Kidney tubule cell (primary cell): ENCODE results near the gene HOXD12.
A peak's percentile ranks its signal among the peaks of the same experiment; 100 is the strongest.

Source experiments
- DNase-seq: peaks from one replicate; pipeline ENCODE4 v3.0.0-alpha.2; 2018; ENCODE audit warnings: low spot score

Gene HOXD12

DNA sequence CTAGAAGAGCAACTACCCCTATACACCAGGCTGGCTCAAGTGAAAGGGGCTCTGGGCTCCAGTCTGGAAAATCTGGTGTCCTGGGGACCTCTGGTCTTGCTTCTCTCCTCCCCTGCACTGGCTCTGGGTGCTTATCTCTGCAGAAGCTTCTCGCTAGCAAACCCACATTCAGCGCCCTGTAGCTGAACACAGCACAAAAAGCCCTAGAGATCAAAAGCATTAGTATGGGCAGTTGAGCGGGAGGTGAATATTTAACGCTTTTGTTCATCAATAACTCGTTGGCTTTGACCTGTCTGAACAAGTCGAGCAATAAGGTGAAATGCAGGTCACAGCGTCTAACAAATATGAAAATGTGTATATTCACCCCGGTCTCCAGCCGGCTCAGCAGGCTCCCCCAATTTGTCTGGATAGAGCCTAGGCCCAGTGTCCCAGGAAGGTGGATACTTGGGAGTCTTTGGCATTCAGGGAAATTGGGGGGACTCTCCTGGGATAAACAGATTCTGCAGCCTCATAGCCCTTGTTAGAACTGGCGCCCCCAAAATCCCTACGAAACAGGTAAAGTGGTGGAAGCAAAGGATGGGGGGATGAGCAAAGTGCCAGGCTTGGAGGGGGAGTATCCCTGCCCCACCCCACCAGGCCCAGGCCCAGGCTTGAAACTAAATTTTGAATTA is 49.3 kb downstream of the HOXD12 start:
- DNase-seq = peak; percentile 65

DNA sequence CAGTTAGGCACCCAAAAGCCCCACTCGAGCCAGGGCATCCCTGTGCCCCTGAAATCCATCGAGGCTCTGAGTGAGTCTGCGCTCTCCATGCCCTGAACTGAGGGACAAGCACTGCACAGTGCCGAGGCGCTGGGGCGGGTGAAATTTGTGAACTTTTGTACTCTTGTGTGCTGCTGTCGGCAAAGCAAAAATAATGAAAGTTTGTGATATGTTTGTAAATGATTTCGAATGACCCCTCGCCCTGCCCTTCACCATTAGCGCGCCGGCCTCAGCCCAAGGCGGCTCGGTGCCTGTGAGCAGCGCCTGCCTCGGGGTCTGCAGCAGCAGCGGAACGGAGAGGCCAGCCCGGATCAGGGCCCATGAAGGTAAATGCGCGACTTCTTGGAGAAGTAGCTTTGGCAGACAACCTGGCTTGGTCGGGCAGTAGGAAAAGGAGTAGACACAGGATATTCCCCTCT is 49.9 kb downstream of the HOXD12 start:
- DNase-seq = peak; percentile 28

DNA sequence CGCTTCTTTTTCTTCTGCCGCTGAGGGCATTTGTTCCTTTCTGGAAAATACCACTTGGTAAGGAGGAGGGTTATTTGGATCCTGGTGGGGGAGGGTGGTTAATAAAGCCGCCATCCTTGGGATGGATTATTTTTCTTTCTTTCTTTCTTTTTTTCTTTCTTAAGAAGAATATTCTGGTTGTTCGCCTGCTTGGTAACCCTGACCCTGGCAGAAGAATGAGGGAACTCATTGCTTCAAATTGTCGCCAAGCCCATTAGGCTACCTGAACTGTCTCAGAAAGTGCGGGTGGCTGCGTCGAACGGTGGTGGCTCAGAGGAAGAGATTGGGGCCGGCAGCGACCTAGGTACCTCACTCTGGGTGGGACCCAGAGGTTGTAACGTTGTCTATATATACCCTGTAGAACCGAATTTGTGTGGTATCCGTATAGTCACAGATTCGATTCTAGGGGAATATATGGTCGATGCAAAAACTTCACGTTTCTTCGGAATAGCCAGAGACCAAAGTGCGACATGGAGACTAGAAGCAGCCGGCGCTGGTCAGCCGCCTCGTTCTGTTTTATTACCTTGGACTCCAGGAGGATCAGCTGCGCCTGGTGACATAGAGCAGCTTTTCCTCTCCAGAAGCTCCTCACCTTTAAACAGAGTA is 50.5 kb downstream of the HOXD12 start:
- peak; percentile 31 for DNase-seq

DNA sequence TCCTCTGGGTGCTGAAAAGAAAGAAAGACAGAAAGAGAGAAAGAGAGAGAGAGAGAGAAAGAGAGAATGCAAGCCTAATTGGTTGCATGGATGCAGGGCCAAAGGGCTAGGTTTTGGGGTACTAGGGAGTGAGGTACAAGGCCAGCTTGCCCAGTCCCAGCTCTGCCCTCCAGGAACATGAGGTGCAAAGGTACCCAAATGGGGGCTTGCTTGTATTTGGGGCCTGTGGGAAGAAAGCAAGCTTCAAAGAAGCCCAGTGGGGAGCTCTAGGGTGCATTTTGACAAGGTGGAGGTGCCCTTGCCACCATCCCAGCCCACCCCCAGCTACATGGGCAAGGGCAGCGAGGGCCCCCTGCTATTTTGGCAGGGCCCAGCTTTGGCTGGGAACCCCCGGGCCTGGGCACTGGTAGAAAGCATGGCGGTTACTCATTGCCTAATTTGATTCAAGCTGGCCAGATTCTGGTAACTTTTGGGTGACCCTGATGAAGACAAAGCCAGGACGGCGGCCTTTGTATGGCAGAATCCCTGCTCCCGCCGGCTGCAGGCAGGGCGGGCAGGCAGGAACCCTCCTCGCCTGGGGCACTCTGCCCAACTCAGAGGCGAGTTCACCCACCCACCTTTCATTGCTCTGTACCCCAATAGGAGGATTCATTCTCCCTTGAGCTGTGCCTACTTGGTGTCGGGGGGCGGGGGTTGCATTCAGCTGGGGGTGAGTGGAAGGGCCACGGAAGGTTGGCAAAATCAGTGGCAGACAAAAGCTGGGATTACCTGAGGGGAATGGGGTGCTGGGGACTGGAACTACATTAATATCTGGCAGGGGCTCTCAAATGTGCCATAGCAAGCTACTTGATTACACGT is 51.2 kb downstream of the HOXD12 start:
- DNase-seq = no peak

DNA sequence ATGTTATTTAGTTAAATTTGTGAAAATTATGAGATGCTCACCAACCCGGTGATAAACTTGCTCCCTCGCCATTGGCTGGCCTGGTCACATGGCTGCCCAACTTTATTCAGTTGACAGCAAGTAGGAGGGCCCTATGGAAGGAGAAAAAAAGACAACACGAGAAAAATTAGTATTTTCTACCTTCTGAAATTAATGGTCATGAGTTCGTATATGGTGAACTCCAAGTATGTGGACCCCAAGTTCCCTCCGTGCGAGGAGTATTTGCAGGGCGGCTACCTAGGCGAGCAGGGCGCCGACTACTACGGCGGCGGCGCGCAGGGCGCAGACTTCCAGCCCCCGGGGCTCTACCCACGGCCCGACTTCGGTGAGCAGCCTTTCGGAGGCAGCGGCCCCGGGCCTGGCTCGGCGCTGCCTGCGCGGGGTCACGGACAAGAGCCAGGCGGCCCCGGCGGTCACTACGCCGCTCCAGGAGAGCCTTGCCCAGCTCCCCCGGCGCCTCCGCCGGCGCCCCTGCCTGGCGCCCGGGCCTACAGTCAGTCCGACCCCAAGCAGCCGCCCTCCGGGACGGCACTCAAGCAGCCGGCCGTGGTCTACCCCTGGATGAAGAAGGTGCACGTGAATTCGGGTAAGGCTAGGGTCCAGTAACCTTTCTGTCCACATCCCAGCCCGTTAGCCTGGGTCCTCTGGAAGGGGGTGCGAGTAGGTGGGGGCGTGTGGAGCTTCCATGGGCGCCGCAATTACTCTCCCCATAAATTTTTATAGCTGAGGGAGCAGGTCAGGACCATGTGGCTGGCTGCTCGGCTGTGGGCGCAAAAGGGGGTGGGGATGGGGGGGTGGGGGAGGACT is 52.1 kb downstream of the HOXD12 start, which contains the start of gene HOXD4:
TSS of gene HOXD4 (plus strand) at position 109 of the 846 bp plus-strand sequence. CDS start at position 193, 84 bp downstream.
- DNase-seq = peak; percentile 74
